H1 (cell line): Measurements from ENCODE around the gene BGLAP. TPM values are rescaled to one million over a fixed set of nuclear protein-coding genes. Genes with fewer than 3 reads are reported as not detected.

Experiments
- CTCF ChIA-PET: fragments of 300-600 bp; sonication (Branson Sonifier 250); formaldehyde crosslinking; loops from one replicate; lab custom pipeline; 2021; ENCODE audit not compliant: partially characterized antibody; lab: Charles Lee
- POLR2A ChIA-PET: fragments of 300-600 bp; sonication (Branson Sonifier 250); formaldehyde crosslinking; loops from one replicate; lab custom pipeline; 2021; ENCODE audit warnings: inconsistent platforms; ENCODE audit not compliant: partially characterized antibody; lab: Charles Lee
- DNase-seq, 2 experiments: peaks; one replicate each; pipeline versions ENCODE4 v3.0.0 to v3.0.0-alpha.2; 2010 to 2022; ENCODE audit warnings: low spot score in 2 of 2, low read depth in 1 of 2, mixed read lengths in 1 of 2
- FAIRE-seq: peaks from 2 replicates; lab custom pipeline; 2011; peaks lifted over from hg19 to GRCh38; lab: Jason Lieb, UNC
- H2AFZ ChIP-seq: 2 replicates; pipeline ENCODE4 v1.8.1; 2012; ENCODE audit warnings: low read length, inconsistent platforms
- H2AK5ac ChIP-seq: 2 replicates; pipeline ENCODE4 v1.6.1; 2013; ENCODE audit warnings: low read depth, low read length
- H2BK120ac ChIP-seq: replicated peaks from 2 replicates; pipeline ENCODE3; 2013; ENCODE audit warnings: low read depth, low read length, inconsistent platforms
- H2BK12ac ChIP-seq: 2 replicates; pipeline ENCODE4 v1.6.1; 2013; ENCODE audit warnings: low read depth, low read length
- H2BK15ac ChIP-seq: 2 replicates; pipeline ENCODE4 v1.6.1; 2013; ENCODE audit warnings: low read length
- H2BK20ac ChIP-seq: 2 replicates; pipeline ENCODE4 v1.6.1; 2013; ENCODE audit warnings: low read length
- H2BK5ac ChIP-seq: 2 replicates; pipeline ENCODE4 v1.6.1; 2013; ENCODE audit warnings: low read depth, low read length
- H3K14ac ChIP-seq: 2 replicates; pipeline ENCODE4 v1.6.1; 2013; ENCODE audit warnings: inconsistent platforms; ENCODE audit not compliant: insufficient read length
- H3K18ac ChIP-seq: 2 replicates; pipeline ENCODE4 v1.6.1; 2013; ENCODE audit warnings: low read length; ENCODE audit errors: extremely low read depth
- H3K23ac ChIP-seq: 2 replicates; pipeline ENCODE4 v1.6.1; 2013; ENCODE audit warnings: inconsistent platforms; ENCODE audit not compliant: insufficient read length
- H3K23me2 ChIP-seq: 2 replicates; pipeline ENCODE4 v1.6.1; 2013; ENCODE audit warnings: low read depth, low read length
- H3K27ac ChIP-seq: 2 replicates; pipeline ENCODE4 v1.6.1; 2011; ENCODE audit warnings: low read depth, low read length, inconsistent platforms
- H3K27me3 ChIP-seq, 4 experiments: replicated peaks in 1 of 4; 1 replicate in 1 of 4; 2 replicates in 3 of 4; pipeline versions ENCODE4 v1.6.1 to v1.8.1; 2011 to 2013; ENCODE audit warnings: low read length in 3 of 4, mild to moderate bottlenecking in 3 of 4, inconsistent platforms in 2 of 4, mixed read lengths in 2 of 4, moderate library complexity in 1 of 4; ENCODE audit not compliant: control insufficient read depth in 3 of 4, insufficient read depth in 3 of 4; ENCODE audit errors: extremely low read depth in 1 of 4
- H3K36me3 ChIP-seq, 4 experiments: 2 replicates each; pipeline versions ENCODE4 v1.6.1 to v1.8.1; 2011 to 2013; ENCODE audit warnings: mild to moderate bottlenecking in 4 of 4, low read length in 3 of 4, moderate library complexity in 2 of 4, control low read depth in 1 of 4, inconsistent platforms in 1 of 4; ENCODE audit not compliant: insufficient read depth in 4 of 4, control insufficient read depth in 2 of 4
- H3K4ac ChIP-seq: replicated peaks from 2 replicates; pipeline ENCODE3; 2013; ENCODE audit warnings: low read length, low read depth, mixed read lengths, inconsistent platforms; ENCODE audit not compliant: insufficient read length
- H3K4me1 ChIP-seq, 4 experiments: replicated peaks in 1 of 4; 1 replicate in 1 of 4; 2 replicates in 3 of 4; pipeline versions ENCODE4 v1.6.1 to v1.8.1; 2011 to 2013; ENCODE audit warnings: low read length in 3 of 4, inconsistent platforms in 2 of 4, mixed read lengths in 1 of 4; ENCODE audit not compliant: insufficient read depth in 4 of 4, control insufficient read depth in 3 of 4
- H3K4me2 ChIP-seq, 2 experiments: 2 replicates each; pipeline versions ENCODE4 v1.6.1 to v1.8.1; 2011 to 2013; ENCODE audit warnings: low read depth in 2 of 2, low read length in 2 of 2, control low read depth in 1 of 2, inconsistent platforms in 1 of 2, mild to moderate bottlenecking in 1 of 2; ENCODE audit not compliant: insufficient read depth in 1 of 2
- H3K4me3 ChIP-seq, 4 experiments: fragments of 200-600, 300-600 bp in 1 of 4; sonication (generic), shearing (Covaris generic), sonication (Bioruptor Twin) in 1 of 4; 2 replicates each; pipeline versions ENCODE4 v1.5.1 to v1.8.1; 2011 to 2016; ENCODE audit warnings: low read length in 4 of 4, low read depth in 3 of 4, control low read depth in 2 of 4, inconsistent platforms in 2 of 4, mild to moderate bottlenecking in 2 of 4, mixed read lengths in 1 of 4, moderate library complexity in 1 of 4; ENCODE audit not compliant: insufficient read depth in 2 of 4; ENCODE audit errors: extremely low read depth in 1 of 4
- H3K56ac ChIP-seq: replicated peaks from 2 replicates; pipeline ENCODE3; 2013; ENCODE audit warnings: low read depth, mild to moderate bottlenecking, mixed read lengths, low read length, inconsistent platforms; ENCODE audit not compliant: insufficient read length
- H3K79me1 ChIP-seq: 2 replicates; pipeline ENCODE4 v1.6.1; 2013; ENCODE audit warnings: low read depth, low read length, control low read depth
- H3K79me2 ChIP-seq, 2 experiments: 2 replicates each; pipeline versions ENCODE4 v1.6.1 to v1.8.1; 2012 to 2013; ENCODE audit warnings: low read length in 2 of 2, mild to moderate bottlenecking in 2 of 2, inconsistent platforms in 1 of 2; ENCODE audit not compliant: insufficient read depth in 2 of 2, control insufficient read depth in 1 of 2
- H3K9ac ChIP-seq, 4 experiments: replicated peaks in 1 of 4; 1 replicate in 1 of 4; 2 replicates in 3 of 4; pipeline versions ENCODE4 v1.6.1 to v1.8.1; 2011 to 2013; ENCODE audit warnings: low read depth in 3 of 4, low read length in 3 of 4, control low read depth in 2 of 4, mild to moderate bottlenecking in 2 of 4, moderate library complexity in 2 of 4, inconsistent platforms in 1 of 4; ENCODE audit errors: extremely low read depth in 1 of 4
- H3K9me3 ChIP-seq, 2 experiments: 2 replicates each; pipeline versions ENCODE4 v1.6.1 to v1.8.1; 2012 to 2013; ENCODE audit warnings: mild to moderate bottlenecking in 2 of 2, moderate library complexity in 2 of 2, control low read depth in 1 of 2, inconsistent platforms in 1 of 2, low read depth in 1 of 2, low read length in 1 of 2, mixed read lengths in 1 of 2; ENCODE audit not compliant: insufficient read depth in 2 of 2
- H4K20me1 ChIP-seq, 2 experiments: replicated peaks in 1 of 2; 2 replicates each; pipeline versions ENCODE3 to v1.8.1; 2011 to 2013; ENCODE audit warnings: inconsistent platforms in 2 of 2, low read length in 2 of 2, mild to moderate bottlenecking in 1 of 2; ENCODE audit not compliant: insufficient read depth in 2 of 2, control insufficient read depth in 1 of 2
- H4K5ac ChIP-seq: 2 replicates; pipeline ENCODE4 v1.6.1; 2013; ENCODE audit warnings: low read length, low read depth, mixed read lengths, inconsistent platforms; ENCODE audit not compliant: insufficient read length
- H4K8ac ChIP-seq: 2 replicates; pipeline ENCODE4 v1.8.0; 2013; ENCODE audit warnings: mild to moderate bottlenecking, moderate library complexity, low read length, inconsistent platforms; ENCODE audit not compliant: insufficient read depth; ENCODE audit errors: extremely low read depth
- H4K91ac ChIP-seq: replicated peaks from 2 replicates; pipeline ENCODE3; 2013; ENCODE audit warnings: low read length, mixed read lengths, inconsistent platforms; ENCODE audit not compliant: insufficient read length
- ASH2L ChIP-seq: fragments of 200-600, 300-600 bp; sonication (generic); IDR thresholded peaks from one replicate; pipeline ENCODE4 v1.7.1; 2017; ENCODE audit warnings: low read length
- CTBP2 ChIP-seq: IDR thresholded peaks from 2 replicates; pipeline ENCODE4 v1.7.0; 2011; ENCODE audit warnings: borderline replicate concordance, mild to moderate bottlenecking, moderate library complexity, mixed read lengths, low read length; ENCODE audit not compliant: insufficient read depth, insufficient read length
- MAX ChIP-seq: IDR thresholded peaks from 2 replicates; pipeline ENCODE4 v1.6.1; 2012; ENCODE audit warnings: inconsistent platforms
- PHF8 ChIP-seq: fragments of 200-600 bp; sonication (generic); conservative IDR thresholded peaks from 2 replicates; pipeline ENCODE4 v1.7.1; 2012; ENCODE audit warnings: low read depth, mild to moderate bottlenecking, inconsistent platforms, low read length, moderate library complexity
- POLR2A ChIP-seq, 2 experiments: IDR thresholded peaks; 1 replicate in 1 of 2; 2 replicates in 1 of 2; pipeline ENCODE4 v1.6.1; 2011; ENCODE audit warnings: low read depth in 2 of 2, low read length in 2 of 2, mild to moderate bottlenecking in 2 of 2; ENCODE audit errors: control extremely low read depth in 1 of 2
- SIRT6 ChIP-seq: IDR thresholded peaks from one replicate; pipeline ENCODE4 v1.7.1; 2012; ENCODE audit warnings: low read length, inconsistent platforms
- SP4 ChIP-seq: IDR thresholded peaks from 2 replicates; pipeline ENCODE4 v1.6.1; 2012; ENCODE audit warnings: low read length, inconsistent platforms
- TBP ChIP-seq: IDR thresholded peaks from 2 replicates; pipeline ENCODE4 v1.6.1; 2011; ENCODE audit warnings: low read depth, low read length, improper control_type of control experiment
- TCF12 ChIP-seq: IDR thresholded peaks from 2 replicates; pipeline ENCODE4 v1.6.1; 2011; ENCODE audit warnings: low read depth, mild to moderate bottlenecking, low read length
- WGBS, 2 experiments: shearing (Covaris generic) in 1 of 2; methylation state at CpG; one replicate each; pipeline versions ENCODE4 v1.1.6 to v1.1.7; 2013 to 2015; ENCODE audit warnings: low lambda C conversion rate in 2 of 2, mixed read lengths in 2 of 2, inconsistent platforms in 1 of 2, low coverage in 1 of 2, missing lambda C conversion rate in 1 of 2; ENCODE audit not compliant: insufficient replicate concordance in 2 of 2, insufficient coverage in 1 of 2, insufficient read length in 1 of 2; ENCODE audit errors: extremely low coverage in 1 of 2, missing lambda C conversion rate in 1 of 2; 5-methylcytosine and 5-hydroxymethylcytosine counted together
- polyA plus RNA-seq, 7 experiments: library from polyadenylated mRNA; depleted of rRNA in 3 of 7; stranded (reverse) in 5 of 7; unstranded in 2 of 7; fragments of >200 nt in 5 of 7; fragments of 200-250 nt in 2 of 7; gene quantifications; 1 replicate in 5 of 7; 2 replicates in 1 of 7; 4 replicates in 1 of 7; pipeline versions ENCODE4 v1.2.1 to v1.2.3, GENCODE V29; 2011 to 2013; ENCODE audit warnings: missing spikeins in 2 of 7, mixed read lengths in 2 of 7
- total RNA-seq: library from RNA; stranded (reverse); fragmentation: NEBNext Ultra II Directional; extraction: Animal tissue kit (Norgen Biotek cat#: 25700); gene quantifications from 2 replicates; pipeline ENCODE4 v1.2.1, GENCODE V29; 2021
- TF ChIP-seq, protein P1 (sequence below): IDR thresholded peaks from 2 replicates; pipeline ENCODE4 v1.6.1; 2011; ENCODE audit warnings: low read length, improper control_type of control experiment
- TF ChIP-seq, protein P2 (sequence below), 3 experiments: IDR thresholded peaks; 1 replicate in 2 of 3; 2 replicates in 1 of 3; pipeline versions ENCODE4 v1.5.1 to v1.6.1; 2011; ENCODE audit warnings: low read length in 3 of 3, mild to moderate bottlenecking in 3 of 3, inconsistent platforms in 2 of 3, low read depth in 1 of 3, moderate library complexity in 1 of 3; ENCODE audit not compliant: insufficient read depth in 1 of 3; ENCODE audit errors: control extremely low read depth in 1 of 3

BGLAP gene
- total and polyA plus RNA-seq, 2 of the 8 experiments (the other 6 are each of a cell fraction or from before 2014, with no cell fraction given) = 1.2 to 1.5 TPM

DNA sequence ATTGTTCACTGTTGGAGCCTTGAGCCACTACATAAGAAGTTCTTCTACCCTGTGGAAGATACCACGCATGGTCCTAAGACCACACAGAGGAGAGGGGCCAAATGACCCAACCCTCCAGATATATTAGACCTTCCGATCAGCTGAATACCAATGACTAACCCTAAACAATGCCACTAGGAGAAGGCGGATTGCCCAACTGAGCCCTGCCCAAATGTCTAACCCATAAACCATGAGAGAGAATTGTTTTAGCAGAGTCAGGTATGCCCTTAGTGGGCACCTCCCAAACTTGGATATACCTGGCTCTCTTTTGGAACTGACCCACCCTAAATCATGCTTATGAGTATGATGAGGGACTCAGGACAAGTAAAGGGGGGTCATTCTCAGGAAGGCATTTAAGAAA lies 28.3 kb downstream of the BGLAP start:
- no peaks in the 10 kb centered on the region for H3K23me2 ChIP-seq
- H2BK12ac ChIP-seq = no peak overlapping the region
- H2BK15ac ChIP-seq = no peak overlapping the region
- no peak overlapping the region for H2AK5ac ChIP-seq
- no peaks in the 10 kb centered on the region for H3K4me1 ChIP-seq
- H2BK20ac ChIP-seq = no peak overlapping the region
- no peak overlapping the region for H3K23ac ChIP-seq
- no peak for FAIRE-seq
- no peak overlapping the region for H3K56ac ChIP-seq
- no peak overlapping the region for H2BK120ac ChIP-seq
- H3K27ac ChIP-seq = no peak overlapping the region
- H4K91ac ChIP-seq = no peak overlapping the region
- peaks cover 45 to 85% (median 76%) of the 10 kb centered on the region in 4 experiments for H3K36me3 ChIP-seq
- no peak overlapping the region for H4K5ac ChIP-seq
- H4K8ac ChIP-seq = no peak overlapping the region
- H3K27me3 ChIP-seq = no peaks in the 10 kb centered on the region
- no peak for DNase-seq
- no peak overlapping the region for H3K14ac ChIP-seq
- no peak overlapping the region for H3K9ac ChIP-seq
- no peak overlapping the region for H3K18ac ChIP-seq
- peaks cover 0 to 2% of the 10 kb centered on the region in 2 experiments; a peak in 1 of 4 replicates for H3K9me3 ChIP-seq
- H3K79me1 ChIP-seq = no peaks in the 10 kb centered on the region
- H3K4me2 ChIP-seq = no peak overlapping the region
- no peak overlapping the region for H3K4me3 ChIP-seq
- ChIA-PET CTCF (interaction anchor here (0.9 to 3.8 kb wide), 2 partner anchors 13 to 49 kb away, joined by 4 to 22 read pairs; no protein-coding TSS in a partner anchor), POLR2A (interaction anchor here (0.7 to 17.4 kb wide), 8 partner anchors 10 to 47 kb away, joined by 3 to 221 read pairs (median 4); partner anchors contain the start of genes GLMP, SMG5 and VHLL)
- no peak overlapping the region for H3K4ac ChIP-seq
- no peaks in the 10 kb centered on the region for H3K79me2 ChIP-seq
- H2BK5ac ChIP-seq = no peak overlapping the region
- peaks cover 2 to 3% of the 10 kb centered on the region in 2 experiments for H4K20me1 ChIP-seq
- WGBS, 2 experiments = 96% methylated on average over 3 of the region's 3 CpGs; no CpG with 5 or more reads in 1 of the 2 experiments
- no peak overlapping the region for H2AFZ ChIP-seq
- TF ChIP-seq SIRT6 = no peak
- TF ChIP-seq PHF8 = no peak
- TF ChIP-seq POLR2A (IDR thresholded peaks at IDR 0.05; ENCODE audit: control extremely low read depth in 1 of 2, low read depth in 2 of 2, low read length in 2 of 2) = no peak
- TF ChIP-seq, protein P1, sequence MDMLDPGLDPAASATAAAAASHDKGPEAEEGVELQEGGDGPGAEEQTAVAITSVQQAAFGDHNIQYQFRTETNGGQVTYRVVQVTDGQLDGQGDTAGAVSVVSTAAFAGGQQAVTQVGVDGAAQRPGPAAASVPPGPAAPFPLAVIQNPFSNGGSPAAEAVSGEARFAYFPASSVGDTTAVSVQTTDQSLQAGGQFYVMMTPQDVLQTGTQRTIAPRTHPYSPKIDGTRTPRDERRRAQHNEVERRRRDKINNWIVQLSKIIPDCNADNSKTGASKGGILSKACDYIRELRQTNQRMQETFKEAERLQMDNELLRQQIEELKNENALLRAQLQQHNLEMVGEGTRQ = no peak
- TF ChIP-seq CTBP2 = no peak
- TF ChIP-seq TBP = no peak
- TF ChIP-seq, protein P2, sequence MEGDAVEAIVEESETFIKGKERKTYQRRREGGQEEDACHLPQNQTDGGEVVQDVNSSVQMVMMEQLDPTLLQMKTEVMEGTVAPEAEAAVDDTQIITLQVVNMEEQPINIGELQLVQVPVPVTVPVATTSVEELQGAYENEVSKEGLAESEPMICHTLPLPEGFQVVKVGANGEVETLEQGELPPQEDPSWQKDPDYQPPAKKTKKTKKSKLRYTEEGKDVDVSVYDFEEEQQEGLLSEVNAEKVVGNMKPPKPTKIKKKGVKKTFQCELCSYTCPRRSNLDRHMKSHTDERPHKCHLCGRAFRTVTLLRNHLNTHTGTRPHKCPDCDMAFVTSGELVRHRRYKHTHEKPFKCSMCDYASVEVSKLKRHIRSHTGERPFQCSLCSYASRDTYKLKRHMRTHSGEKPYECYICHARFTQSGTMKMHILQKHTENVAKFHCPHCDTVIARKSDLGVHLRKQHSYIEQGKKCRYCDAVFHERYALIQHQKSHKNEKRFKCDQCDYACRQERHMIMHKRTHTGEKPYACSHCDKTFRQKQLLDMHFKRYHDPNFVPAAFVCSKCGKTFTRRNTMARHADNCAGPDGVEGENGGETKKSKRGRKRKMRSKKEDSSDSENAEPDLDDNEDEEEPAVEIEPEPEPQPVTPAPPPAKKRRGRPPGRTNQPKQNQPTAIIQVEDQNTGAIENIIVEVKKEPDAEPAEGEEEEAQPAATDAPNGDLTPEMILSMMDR (IDR thresholded peaks at IDR 0.05; ENCODE audit: control extremely low read depth in 1 of 3, insufficient read depth in 1 of 3, low read depth in 1 of 3, low read length in 3 of 3) = no peak
- TF ChIP-seq ASH2L = no peak
- no peak for TF ChIP-seq MAX
- TF ChIP-seq TCF12 = no peak
- TF ChIP-seq SP4 = no peak
